ENCODE results near the gene RPS23.
"Not testable (repeated sequence)": the region's sequence is repeated elsewhere in the genome, so short reads cannot be mapped to it uniquely, and the experiment has no call there.

RPS23 gene

DNA sequence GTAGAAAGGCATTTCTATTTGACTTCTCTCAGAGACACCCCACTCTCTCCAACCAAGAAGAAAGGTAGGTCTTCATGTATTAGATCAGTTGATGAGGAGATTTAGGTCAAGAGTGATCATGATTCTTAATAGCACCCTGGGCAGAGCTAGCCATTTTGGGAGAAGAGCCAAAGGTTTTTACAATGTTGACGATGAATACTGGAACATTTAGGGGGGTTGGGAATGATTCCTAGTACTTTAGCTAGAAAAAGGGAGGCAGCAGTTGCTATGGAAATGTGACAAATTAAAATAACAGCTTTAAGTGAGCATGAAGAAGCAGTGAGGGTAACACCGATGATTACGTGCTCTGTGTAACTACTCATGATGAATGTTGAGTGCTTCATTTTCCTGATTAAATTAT lies 9.5 kb upstream of the RPS23 start:
- DNase-seq = no peak

DNA sequence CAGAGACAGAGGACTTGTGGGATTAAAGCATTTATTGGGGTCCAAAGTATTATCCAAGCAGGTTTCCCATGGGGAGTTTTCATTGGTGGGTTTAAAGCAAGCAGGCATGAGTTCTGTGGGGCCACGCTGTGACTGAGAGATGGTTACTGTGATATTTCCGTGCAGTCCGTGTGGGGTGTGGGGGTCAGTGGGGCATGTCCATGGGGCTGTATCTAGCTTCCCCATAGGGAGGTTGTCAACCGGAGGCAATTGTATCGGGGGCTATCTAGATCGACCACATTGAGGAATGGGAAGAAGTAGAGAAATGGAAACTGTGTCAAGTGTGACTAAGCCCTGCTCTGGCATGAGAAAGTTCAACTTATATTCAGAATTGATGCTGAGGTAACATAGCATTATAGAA lies 7.1 kb upstream of the RPS23 start:
- no peak for DNase-seq

DNA sequence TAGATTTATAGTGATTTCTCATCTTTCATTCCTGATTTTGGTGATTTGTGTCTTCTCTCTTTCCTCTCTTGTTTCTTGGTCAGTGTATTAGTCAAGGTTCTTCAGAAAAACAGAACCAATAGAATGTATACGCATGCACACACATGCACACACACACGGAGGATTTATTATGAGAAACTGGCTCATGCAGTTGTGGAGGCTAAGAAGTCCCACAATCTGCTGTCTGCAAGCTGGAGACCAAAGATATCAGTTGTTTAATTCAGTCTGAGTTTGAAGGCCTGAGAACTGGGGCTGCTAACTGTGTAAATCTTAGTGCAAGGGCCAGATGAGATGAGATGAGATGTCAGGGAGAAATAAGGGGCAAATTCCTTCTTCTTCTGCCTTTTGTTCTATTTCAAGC lies 5.7 kb upstream of the RPS23 start:
- no peak for DNase-seq

DNA sequence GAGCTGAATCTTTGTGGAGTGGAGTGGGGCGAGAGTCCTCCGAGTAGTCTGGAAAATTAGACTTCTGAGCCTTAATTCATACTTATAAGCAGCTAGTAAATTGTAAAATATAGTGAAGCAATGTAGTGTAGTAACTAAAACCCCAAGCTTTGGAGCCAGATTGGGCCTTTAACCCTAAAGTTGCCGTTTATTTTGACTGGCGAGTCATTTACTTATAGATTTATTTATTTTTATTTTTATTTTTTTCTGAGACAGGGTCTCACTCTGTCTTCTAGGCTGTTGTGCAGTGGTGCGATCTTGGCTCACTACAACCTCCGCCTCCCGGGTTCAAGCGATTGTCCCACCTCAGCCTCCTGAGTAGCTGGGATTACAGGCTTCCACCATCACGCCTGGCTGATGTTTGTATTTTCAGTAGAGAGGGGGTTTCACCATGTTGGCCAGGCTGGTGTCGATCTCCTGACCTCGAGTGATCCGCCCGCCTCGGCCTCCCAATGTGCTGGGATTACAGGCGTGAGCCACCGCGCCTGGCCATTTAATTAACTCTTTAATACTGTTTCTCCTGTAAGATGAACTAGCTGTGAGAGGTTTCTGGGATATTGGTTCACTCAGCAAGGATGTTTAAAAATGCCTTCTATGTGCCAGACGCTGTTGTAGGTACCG lies 687 bp upstream of the RPS23 start:
- DNase-seq = no peak

DNA sequence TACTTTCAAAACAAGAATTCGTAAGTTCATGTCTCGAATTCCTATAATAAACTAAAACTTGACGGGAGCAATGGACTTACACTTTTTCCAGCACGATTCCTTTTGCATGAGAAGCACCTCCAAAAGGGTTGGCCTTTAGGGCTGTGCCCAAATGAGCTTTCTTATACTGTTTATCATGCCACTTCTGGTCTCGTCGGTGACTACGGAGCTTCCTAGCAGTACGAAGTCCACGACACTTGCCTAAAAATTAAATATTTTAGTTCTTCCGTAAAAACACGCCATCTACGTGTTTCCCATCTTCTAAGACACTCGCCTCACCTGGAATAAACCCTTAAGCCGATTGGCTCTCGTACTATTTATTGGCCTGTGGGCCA lies 554 bp downstream of the RPS23 start:
- no peak for DNase-seq

DNA sequence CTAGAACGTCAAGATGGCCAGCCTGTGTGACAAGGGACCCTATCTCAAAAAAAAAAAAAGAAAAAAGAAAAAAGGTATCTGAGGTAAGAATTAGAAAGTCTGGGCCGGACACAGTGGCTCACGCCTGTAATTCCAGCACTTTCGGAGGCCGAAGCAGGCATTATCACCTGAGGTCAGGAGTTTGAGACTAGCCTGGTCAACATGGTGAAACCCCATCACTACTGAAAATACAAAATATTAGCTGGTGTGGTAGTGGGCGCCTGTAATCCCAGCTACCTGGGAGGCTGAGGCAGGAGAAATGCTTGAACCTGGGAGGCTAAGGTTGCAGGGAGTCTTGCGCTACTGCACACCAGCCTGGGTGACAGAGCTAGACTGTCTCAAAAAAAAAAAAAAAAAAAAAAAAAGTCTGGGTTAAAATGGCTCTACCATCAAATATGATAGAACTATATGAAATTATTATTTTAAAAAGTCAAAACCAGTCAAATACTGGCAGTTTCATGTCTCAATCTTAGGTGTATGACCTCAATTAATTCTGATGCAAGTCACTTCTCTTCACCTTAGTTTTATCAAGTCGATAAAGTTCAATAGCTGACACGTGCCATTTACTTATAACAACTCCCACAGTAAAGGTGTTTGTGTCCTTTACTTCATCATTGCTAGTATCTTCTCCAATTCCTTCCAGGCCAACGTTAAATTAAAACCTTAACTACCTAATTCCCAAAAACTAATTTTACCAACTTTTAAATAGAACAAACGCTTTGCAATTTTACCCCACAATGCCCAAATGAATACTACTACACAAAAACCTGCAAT lies 1.1 kb downstream of the RPS23 start:
- no peak for DNase-seq

DNA sequence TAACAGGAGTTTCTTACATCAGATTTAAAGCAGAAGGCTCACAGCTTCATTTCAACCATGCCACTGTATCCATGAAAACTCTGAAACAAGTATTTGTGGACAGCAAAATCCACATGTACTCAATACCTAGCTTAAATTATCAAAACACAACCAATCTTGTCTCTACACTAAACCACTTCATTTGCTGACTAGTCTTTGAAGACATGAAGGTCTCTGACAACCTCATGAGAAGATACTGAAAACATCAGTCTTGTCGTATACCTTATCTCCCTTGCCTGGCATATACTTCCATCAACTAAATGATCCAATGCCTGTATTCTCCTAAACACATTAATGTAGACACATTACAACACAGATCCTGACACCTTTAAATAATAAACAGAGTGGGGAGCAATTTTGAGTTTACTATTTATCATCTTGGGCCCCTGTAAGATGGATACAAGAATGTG lies 2.9 kb downstream of the RPS23 start:
- no peak for DNase-seq

DNA sequence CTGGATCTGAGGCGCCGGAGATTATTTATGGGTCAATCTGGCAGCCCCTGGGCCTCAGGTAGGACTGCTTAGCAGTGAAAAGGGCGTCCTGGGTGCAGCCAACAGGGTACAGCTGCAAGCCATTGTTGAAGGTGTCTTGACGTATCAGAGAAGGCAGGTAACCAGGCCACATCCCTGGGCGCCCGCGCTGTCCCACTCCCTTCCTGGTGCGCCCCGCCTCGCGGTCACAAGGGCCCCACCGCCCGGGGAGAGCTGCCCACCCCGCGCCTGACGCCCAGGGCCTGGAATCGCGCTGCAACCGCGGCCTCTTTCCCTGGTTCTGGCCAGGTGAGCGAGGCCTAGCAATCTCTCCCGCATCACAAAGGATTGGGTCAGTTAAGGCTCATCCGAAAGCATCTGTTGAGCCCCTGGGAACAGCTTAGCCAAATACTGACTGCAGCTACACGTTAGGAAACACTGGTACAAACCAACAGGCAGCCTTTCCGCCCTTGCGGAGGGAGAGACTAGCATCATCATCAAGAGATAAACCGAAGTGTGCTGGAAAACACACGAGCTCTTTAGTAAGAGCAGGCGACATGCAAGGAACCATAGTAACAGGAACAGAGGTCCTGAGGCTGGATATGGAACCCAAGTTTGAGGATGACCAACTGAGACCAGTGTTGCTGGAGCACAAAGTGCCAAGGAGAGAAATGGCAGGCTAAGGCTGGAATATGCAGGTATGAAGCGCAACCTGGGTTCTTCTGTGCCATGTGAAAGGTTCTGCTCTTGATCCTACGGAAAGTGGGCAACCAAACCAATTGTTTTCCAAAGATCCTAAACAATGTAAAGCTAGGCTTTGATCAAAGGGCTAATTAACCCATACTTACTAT lies 3.6 kb downstream of the RPS23 start:
- DNase-seq = no peak

DNA sequence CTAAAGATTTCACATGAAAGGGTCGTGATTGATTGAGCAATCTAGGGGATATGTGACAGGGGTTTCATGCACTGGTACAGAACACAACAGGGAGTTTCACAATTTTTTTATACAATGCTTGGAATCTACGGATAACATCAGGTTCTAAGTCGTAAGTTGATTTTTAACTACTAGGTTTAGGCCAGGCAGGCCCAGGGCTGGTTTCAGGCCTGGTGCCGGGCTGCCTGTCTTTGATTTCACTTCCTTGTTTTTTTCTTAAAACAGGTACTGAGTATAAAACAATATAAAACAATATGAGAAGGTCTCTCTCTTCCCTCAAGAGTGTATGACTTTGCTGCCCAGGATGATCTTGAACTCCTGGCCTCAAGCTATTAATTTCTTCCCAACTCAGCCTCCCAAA lies 4.7 kb downstream of the RPS23 start:
- not testable (repeated sequence) for DNase-seq

DNA sequence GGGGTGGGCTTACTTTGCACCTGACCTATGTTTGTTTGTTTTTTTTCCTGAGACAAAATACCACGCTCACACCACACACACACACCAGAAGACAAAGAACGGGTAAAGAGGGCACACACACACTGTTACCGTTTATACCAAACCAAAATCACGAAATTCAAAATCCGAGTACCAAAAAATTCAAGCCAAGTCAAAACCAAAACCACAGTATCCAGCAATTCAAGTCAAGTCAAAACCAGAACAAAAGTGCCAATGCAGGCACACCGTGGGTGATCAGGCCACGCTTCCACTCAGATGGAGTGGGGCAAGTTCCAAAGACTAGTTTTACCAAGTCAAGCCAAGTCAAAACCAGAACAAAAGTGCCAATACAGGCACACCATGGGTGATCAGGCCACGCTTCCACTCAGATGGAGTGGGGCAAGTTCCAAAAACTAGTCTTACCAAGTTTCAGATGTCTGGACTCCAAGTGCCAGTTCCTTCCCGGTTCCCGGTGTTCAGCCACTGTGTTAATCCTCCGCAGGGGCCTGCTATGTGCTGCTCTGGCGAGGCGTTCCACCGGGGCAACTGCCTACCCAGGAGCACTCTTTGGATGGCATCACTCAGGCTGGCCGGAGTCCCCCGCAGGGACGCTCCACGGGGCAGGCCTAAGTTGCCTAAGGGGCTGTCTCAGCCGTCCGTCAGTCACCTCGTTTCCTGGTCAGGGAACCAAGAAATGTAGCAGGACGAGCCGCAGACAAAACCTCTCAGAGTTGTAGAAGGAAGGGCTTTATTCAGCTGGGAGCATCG lies 5.4 kb downstream of the RPS23 start:
- not testable (repeated sequence) for DNase-seq

DNA sequence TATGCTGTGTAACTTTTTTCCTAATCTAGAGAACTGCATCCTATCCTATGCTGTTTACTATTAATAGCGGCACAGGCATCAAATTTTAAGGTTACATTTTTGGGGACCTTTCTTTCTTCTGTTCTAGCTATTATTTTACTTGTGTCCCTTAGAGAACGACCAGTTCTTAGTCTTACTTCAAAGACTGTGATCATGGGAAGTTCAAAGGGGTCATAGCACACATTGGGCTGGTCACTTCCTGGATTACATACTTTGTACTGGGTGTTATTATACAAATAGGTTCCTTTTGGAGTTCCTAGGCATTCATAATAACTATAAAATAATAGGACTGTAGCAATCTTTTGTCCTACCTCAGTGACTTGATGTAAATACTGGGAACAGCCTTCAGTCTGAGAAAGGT lies 8.8 kb downstream of the RPS23 start:
- not testable (repeated sequence) for DNase-seq

DNA sequence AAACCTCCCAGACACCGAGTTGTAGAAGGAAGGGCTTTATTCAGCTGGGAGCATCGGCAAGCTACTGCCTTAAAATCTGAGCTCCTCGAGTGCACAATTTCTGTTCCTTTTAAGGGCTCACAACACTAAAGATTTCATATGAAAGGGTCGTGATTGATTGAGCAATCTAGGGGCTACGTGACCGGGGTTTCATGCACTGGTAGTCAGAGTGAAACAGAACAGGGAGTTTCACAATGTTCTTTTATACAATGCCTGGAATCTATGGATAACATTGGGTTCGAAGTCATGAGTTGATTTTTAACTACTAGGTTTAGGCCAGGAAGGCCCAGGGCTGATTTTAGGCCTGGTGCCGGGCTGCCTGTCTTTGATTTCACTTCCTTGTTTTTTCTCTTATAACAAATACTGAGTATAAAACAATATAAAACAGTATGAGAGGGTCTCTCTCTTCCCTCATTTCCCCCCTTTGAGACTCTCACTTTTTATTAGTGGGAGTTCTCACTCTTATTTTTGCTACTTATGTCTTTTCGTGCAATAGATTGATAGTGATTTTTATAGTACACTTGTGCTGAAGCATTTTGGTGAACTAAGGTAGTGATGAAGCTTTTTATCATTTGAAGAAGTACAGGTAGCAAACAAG lies 10.7 kb downstream of the RPS23 start:
- DNase-seq = not testable (repeated sequence)

DNA sequence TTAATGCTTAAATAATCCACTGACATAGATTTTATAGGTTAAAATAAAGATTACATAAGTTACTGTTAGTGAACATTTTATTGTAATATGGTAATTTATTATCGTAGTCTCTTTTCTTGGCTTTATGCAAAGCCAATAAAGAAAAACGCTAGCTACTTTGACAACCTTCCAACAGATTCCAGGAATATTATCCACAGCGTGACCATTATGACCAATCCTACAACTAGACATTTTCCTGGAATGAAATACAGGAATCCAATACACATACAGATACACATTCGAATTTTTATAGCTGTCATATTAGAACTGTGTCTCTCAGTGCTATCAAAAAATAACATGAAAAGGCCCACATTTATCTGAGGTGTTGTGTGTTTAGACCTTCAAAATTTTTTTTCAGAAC lies 13.1 kb downstream of the RPS23 start:
- DNase-seq = no peak

DNA sequence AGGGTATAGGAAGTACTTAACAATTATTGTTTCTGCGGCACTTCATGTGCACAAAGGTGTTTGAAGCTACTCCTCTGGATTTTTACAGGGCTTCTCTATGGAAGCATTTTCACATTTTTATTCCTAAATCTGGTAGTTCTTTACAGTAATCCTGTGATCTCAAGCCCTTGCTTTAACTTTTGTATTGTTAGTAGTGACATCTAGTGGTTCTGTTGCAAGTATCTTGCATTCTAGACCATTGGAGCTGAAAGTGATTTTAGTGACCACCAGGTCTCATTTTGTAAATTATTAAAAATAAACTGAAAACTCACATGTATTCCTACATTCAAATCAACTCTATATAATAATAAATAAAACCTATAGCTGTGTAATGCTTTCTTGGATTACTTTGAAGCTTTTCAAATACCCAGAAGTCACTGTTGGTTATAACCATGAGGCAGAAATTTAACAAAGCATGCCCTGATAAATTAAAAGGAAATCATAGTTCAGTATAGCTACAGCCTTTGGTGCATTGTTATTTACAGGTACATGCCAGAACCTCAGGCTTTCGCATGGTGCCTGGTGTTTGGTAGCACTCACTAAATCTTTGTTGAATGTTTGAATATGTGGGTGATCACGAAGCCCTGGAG lies 18.9 kb downstream of the RPS23 start:
- no peak for DNase-seq

DNA sequence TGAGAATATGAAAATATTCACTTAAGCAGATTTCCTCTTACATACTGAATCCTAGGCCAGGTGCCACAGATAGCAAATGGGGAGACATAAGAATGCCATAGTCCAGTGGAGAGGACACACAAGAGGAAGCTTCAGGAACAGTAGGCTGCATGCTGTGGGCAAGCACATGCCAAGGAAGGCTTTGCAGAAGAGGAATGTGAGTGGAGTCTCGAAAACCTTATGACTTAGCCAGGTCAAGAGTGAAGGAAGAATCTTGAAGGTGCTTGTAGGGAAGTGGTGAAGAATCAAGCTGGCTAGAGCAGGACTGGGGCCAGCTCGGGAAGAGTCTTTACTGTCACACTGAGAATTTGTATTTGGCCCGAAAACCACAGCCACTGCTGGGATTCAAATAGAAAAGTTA lies 20.4 kb downstream of the RPS23 start:
- DNase-seq = no peak

DNA sequence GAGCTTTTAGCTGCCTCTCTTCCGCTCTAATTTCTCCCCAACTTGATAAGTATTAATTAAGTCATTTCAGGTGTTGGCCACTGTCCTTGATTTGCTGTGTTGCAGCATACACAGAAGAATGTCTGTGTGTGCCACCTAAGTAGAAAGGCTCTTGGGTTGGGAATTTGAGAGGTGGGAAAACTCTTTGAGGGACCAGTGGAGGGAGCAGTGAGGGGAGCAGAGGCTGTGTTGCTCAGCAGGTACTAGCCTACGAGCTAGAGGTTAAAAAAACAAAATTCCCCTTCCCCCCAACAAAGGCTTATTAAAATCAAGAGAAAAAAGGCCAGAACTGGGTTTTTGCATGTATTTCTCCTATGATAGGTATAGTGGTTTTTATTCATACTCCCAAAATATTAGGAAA lies 20.9 kb downstream of the RPS23 start:
- no peak for DNase-seq

DNA sequence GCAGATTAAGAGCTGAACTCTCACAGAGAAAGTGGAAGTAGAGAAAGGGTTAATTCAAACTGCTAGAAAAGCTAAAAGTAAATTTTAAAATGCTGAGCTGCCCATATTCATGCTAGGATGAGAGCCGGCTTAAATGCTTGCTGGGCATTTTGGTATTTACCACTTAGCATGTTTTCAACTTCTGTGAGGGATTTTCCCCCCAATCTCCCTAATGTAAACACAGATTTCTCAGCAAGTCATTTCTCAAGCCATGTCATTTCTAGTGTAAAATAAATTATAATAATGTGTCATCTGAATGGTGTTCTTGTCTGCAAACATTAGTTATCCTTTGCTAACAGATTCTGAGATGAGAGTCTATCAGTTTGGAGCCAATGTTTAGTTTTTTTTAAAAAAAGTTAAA lies 22.3 kb downstream of the RPS23 start:
- no peak for DNase-seq

DNA sequence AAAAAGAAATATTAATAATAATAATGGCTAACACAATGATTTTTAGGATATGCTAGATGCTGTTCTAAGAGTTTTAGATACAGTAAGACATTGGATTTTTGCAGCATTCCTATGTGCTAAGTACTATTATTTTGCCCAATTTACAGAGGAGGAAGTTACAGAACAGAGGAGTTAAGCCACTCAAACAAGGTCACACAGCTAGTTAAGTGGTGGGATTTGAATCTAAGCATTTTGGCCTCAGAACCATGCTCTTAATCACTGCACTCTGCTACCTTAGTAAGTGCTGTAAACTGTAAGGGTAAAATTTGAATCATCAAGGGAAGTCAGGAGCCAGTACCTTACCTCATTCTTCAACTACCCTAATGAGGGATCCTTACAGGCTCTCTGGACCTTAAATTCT lies 25.4 kb downstream of the RPS23 start:
- no peak for DNase-seq

DNA sequence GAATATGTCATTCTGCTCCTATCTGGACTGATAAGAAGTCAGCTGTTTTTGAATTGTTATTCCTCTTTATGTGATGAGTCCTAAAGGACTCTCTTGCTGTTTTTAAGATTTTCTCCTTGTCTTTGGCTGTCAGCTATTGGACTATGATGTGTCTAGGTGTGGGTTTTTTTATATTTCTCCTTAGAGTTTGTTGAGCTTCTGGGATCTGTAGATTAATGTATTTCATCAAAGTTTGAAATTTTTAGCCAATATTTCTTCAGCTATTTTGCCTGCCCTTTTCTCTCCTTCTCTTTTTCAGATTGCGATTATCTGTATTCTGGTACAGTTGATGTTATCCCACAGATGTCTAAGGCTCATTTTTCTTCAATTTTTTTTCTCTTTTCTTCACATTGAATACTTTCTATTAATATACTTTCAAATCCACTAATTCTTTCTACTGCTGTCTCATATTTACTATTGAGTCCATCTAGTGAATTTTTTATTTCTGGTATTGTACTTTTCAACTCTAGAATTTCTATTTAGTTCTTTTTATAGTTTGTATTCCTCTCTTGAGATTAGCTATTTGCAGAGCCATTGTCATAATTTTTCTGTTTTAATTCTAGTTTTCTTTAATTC lies 31.1 kb downstream of the RPS23 start:
- DNase-seq = no peak

DNA sequence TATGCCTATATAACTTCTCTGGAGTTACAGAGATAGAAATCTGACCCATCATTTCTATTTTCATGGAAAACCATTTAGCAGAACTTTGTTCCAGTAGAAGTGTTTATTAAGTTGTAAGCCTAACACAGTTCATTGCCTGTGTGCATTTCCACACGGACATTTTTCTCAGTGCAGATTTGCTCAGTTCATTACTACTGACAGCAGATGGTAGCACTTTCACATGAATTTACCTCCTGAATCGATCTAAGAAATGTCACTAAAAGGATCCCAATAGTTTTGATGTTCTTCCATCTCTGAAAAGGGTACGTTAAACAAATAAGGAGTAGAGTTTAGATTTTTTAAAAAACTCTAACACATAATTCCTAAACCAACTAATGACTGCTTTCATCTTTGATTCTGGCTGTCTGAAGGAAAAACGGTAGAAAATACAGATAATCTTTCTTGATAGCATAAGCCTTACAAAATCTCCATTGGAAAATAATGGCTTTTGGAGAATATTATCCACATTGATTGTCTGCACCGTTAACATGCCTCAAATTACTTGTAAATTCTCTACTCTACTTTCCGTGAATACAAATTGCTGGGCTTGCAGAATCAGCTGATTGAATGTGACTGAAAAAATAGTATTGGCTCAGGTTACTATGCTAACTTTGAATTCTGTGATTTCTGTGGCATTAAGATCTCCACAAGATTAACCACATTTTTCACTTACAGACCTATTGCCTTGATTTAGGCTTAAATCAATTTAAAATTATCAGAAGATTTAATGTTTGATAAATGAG lies 33.1 kb downstream of the RPS23 start:
- DNase-seq = no peak

DNA sequence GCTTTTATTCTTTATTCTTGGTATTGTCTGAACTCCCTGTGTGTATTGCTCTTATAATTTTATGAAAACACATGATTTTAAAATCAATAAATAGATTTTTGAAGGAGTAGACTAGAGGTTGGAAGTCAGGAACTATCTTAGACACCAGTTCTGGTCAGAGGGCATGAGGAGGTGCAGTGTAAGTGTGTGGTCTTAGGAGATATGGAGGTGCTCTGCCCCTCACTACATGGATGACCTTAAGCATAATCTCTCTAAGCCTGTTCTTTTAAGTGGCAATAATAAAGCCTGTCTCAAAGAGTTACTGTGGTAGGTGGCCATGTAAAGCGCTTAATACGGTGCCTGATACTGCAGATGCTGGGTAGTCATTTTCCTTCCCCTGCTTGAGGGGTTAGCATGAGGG lies 34.0 kb downstream of the RPS23 start:
- DNase-seq = no peak

Data from right hindlimb (tissue), 1 donor.